HFF-Myc (cell line): ENCODE data around the gene MRPL3.
A peak's percentile ranks its signal among the peaks of the same experiment; 100 is the strongest.
"Not testable (repeated sequence)": the region's sequence is repeated elsewhere in the genome, so short reads cannot be mapped to it uniquely, and the experiment has no call there.

Experiments used
- DNase-seq: peaks from one replicate; pipeline ENCODE4 v3.0.0-alpha.2; 2011; ENCODE audit warnings: low read depth; ENCODE audit errors: extremely low read depth
- H3K4me3 ChIP-seq: replicated peaks from 2 replicates; pipeline ENCODE4 v1.5.1; 2011; ENCODE audit warnings: low read depth, mild to moderate bottlenecking, control low read depth, low read length
- TF ChIP-seq, protein P1 (sequence below): IDR thresholded peaks from 2 replicates; pipeline ENCODE4 v1.5.1; 2012; ENCODE audit warnings: mild to moderate bottlenecking, low read depth, low read length, control low read depth; ENCODE audit errors: missing control alignments

Gene MRPL3

DNA sequence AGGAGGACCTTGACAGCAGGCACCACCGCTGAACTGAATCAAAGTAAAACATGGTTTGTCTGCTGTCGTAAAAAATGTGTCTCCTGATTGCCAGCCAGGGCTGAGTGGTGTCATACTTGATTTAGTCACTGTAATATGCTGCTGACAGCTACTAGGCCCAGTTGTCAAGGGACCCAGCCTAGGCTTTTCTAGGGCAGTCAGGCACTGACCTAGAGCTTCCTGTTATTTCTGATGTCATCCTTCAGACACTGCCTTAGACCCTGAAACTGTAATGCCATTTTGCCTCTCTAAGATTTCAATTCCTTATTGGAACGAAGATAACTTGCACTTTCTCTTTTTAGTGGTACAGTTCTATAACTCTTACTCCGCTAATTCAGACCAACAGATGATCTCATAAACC lies 2.6 kb upstream of the MRPL3 start:
- no peak for DNase-seq
- TF ChIP-seq, protein P1, sequence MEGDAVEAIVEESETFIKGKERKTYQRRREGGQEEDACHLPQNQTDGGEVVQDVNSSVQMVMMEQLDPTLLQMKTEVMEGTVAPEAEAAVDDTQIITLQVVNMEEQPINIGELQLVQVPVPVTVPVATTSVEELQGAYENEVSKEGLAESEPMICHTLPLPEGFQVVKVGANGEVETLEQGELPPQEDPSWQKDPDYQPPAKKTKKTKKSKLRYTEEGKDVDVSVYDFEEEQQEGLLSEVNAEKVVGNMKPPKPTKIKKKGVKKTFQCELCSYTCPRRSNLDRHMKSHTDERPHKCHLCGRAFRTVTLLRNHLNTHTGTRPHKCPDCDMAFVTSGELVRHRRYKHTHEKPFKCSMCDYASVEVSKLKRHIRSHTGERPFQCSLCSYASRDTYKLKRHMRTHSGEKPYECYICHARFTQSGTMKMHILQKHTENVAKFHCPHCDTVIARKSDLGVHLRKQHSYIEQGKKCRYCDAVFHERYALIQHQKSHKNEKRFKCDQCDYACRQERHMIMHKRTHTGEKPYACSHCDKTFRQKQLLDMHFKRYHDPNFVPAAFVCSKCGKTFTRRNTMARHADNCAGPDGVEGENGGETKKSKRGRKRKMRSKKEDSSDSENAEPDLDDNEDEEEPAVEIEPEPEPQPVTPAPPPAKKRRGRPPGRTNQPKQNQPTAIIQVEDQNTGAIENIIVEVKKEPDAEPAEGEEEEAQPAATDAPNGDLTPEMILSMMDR = no peak
- no peak overlapping the region for H3K4me3 ChIP-seq

DNA sequence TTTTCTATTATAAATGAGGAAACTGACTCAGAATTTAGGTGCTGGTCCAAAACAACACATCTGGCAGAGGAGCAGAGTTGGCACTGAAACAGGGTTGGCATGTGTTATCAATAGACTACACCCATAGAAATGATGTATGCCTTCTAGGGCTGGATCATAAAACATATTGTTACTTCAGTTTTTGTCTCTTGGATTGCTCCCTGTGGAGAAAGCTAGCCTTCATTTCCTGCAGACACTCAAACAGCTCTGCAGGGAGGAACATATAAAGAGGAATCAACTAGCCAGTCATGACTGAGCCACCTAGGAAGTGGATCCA lies 507 bp upstream of the MRPL3 start:
- H3K4me3 ChIP-seq = peak overlapping the region; percentile 99
- TF ChIP-seq, protein P1 = no peak
- peak; percentile 51 for DNase-seq

DNA sequence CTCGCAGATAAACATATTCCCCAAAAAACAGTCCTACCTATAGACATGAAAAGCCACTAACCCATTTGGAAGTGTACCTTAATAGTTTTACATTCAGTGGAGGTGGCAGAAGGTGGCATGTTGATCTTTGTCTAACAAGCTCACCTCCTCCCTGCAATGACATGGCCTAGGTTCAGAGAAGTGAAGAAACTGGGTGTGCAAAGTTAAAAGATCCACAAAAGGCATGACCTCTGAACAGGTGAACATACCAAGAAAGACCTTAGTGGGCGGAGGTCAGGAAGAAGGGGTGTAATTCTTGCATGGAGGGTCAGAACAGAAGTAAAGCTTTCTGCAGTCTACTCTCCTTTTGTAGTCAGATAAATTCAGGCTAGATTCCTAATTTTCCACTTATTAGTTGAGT lies 822 bp downstream of the MRPL3 start:
- peak overlapping the region; percentile 99 for H3K4me3 ChIP-seq
- DNase-seq = no peak
- TF ChIP-seq, protein P1 = no peak

DNA sequence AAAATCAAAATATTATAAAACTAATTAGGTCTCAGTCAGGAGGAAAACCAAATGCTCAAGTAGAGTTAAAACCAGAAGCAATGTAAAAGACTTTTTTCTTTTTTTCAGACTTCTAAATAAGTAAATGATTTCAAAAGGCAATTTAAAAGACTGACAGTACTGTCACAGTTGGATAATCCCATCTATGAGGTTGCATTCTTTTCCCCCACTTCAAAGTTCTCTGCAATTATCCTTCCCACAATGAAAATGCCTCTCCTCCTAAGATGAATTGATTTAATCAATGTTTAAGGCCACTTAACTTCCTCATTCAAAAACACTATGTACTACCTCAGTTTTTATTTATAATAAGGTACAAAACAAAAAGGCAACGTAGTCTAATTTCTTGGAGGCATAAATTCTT lies 8.1 kb downstream of the MRPL3 start:
- TF ChIP-seq, protein P1 = no peak
- no peak overlapping the region for H3K4me3 ChIP-seq
- DNase-seq = no peak

DNA sequence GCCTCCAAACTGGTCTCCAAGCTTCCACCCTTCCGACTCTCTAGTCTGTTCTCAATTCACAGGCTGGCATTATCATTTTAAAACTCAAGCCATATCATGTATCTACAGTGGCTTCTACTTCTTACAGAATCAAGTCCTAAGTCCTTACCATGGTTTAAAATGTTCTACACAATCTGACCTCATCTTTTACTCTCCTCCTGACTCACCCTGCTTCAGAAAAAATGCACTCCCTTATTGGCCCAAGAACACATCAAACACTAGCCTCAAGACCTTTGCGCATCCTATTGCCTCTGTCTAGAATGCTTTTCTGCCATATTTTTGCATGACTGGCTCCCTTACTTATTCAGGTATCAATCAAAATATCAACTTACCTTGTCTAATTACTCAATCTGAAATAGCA lies 11.0 kb downstream of the MRPL3 start:
- H3K4me3 ChIP-seq = no peak overlapping the region
- TF ChIP-seq, protein P1 = no peak
- DNase-seq = no peak

DNA sequence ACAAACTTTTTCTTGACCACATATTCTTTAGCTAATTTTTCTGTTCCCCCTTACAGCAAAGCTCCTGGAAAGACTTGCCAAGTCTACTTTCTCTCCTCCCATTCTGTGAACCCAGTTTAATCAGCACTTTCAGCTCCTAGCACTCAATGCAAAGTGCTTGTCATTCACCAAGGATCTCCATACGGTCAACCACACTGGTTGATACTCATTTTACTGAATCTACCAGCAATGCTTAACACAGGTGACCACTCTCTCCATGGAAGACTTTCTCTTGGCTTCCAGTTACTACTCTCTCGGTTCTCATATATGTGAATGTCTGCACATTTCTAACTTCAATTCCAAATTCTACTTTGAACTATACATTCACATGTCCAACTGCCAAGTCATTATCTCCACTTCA lies 11.7 kb downstream of the MRPL3 start:
- DNase-seq = no peak
- H3K4me3 ChIP-seq = no peak overlapping the region
- TF ChIP-seq, protein P1 = no peak

DNA sequence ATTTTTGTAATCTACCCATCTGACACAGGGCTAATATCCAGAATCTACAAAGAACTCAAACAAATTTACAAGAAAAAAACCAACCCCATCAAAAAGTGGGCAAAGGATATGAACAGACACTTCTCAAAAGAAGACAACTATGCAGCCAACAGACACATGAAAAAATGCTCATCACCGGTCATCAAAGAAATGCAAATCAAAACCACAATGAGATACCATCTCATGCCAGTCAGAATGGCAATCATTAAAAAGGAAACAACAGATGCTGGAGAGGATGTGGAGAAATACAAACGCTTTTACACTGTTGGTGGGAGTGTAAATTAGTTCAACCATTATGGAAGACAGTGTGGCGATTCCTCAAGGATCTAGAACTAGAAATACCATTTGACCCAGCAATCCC lies 16.2 kb downstream of the MRPL3 start:
- not testable (repeated sequence) for DNase-seq, H3K4me3 ChIP-seq

DNA sequence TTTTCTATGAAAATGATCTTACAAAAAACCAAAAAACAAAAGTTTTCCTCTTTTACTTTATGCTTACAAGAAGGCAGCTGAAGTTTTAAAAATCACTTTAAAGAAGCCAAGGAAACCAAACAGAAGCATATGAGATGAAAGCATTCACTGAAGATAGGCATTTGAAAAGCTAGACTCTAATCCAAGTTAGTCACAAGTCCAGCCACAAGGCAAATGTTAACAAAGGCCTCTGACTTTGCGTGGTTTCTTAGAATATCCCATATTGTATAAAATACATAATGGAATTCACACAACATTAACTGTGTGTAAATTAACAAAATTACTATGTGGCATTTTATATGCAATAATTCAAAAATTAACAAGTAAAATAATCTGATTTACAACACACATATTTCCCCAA lies 17.7 kb downstream of the MRPL3 start:
- no peak for DNase-seq
- no peak overlapping the region for H3K4me3 ChIP-seq
- TF ChIP-seq, protein P1 = no peak
